ENCODE results near the gene XPO6. TPM values are rescaled to one million over a fixed set of nuclear protein-coding genes. Genes with fewer than 3 reads are reported as not detected.
A peak's percentile ranks its signal among the peaks of the same experiment; 100 is the strongest.

XPO6 gene
- total RNA-seq, 1 donor from 2014 or later: 128 TPM

DNA sequence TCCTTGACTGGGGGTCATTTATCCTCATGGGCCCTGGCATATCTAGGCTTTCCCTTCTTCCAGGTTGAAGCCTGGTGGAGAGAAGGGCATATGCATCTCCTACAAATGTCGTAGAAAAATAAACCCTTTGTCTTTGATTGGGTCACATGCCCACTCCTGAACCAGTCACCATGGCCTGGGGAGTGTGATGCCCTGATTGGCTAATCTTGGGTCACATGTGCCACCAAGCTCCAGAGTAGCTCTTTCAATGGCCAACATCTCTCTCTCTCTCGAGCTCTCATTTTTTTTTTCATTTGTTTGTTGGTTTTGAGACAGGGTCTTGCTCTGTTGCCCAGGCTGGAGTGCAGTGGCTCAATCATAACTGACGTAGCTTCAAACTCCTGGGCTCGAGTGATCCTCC lies 5.6 kb upstream of the XPO6 start:
- TF ChIP-seq, protein P1, sequence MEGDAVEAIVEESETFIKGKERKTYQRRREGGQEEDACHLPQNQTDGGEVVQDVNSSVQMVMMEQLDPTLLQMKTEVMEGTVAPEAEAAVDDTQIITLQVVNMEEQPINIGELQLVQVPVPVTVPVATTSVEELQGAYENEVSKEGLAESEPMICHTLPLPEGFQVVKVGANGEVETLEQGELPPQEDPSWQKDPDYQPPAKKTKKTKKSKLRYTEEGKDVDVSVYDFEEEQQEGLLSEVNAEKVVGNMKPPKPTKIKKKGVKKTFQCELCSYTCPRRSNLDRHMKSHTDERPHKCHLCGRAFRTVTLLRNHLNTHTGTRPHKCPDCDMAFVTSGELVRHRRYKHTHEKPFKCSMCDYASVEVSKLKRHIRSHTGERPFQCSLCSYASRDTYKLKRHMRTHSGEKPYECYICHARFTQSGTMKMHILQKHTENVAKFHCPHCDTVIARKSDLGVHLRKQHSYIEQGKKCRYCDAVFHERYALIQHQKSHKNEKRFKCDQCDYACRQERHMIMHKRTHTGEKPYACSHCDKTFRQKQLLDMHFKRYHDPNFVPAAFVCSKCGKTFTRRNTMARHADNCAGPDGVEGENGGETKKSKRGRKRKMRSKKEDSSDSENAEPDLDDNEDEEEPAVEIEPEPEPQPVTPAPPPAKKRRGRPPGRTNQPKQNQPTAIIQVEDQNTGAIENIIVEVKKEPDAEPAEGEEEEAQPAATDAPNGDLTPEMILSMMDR (IDR thresholded peaks at IDR 0.05): no peak
- Mint-ChIP-seq H3K9me3 (ENCODE audit: unreplicated experiment) (no peaks in the 10 kb centered on the region), H3K4me1 (ENCODE audit: unreplicated experiment) (peaks cover 12% of the 10 kb centered on the region), H3K4me3 (ENCODE audit: unreplicated experiment) (no peak overlapping the region), H3K27ac (ENCODE audit: unreplicated experiment) (no peak overlapping the region), H3K27me3 (ENCODE audit: unreplicated experiment) (no peaks in the 10 kb centered on the region), H3K36me3 (ENCODE audit: unreplicated experiment) (no peaks in the 10 kb centered on the region)
- DNase-seq (ENCODE audit: extremely low spot score, unreplicated experiment): no peak

DNA sequence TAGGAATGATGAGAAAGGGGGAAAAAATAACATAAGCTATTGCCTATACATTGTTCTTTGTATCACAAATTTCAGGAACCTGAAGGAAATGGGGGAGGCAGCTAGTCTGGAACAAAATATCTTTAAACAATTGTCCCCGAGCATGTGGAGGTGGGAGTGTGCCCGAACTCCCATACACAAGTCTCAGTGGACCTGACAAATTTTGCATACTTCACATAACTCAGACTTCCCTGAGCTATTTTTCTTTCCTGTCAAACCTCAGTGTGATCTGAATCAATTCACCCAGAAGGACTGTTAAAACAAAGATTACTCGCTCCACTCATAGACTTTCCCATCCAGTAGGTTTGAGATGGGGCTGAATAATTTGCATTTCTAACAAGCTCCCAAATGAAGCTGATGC lies 1.6 kb upstream of the XPO6 start:
- Mint-ChIP-seq H3K27ac (ENCODE audit: unreplicated experiment) (peak overlapping the region; percentile 94), H3K4me1 (ENCODE audit: unreplicated experiment) (peaks cover 36% of the 10 kb centered on the region), H3K4me3 (ENCODE audit: unreplicated experiment) (peak overlapping the region; percentile 18), H3K9me3 (ENCODE audit: unreplicated experiment) (no peaks in the 10 kb centered on the region), H3K27me3 (ENCODE audit: unreplicated experiment) (no peaks in the 10 kb centered on the region), H3K36me3 (ENCODE audit: unreplicated experiment) (peaks cover 5% of the 10 kb centered on the region)
- TF ChIP-seq, protein P1 (IDR thresholded peaks at IDR 0.05): no peak
- DNase-seq (ENCODE audit: extremely low spot score, unreplicated experiment): no peak

DNA sequence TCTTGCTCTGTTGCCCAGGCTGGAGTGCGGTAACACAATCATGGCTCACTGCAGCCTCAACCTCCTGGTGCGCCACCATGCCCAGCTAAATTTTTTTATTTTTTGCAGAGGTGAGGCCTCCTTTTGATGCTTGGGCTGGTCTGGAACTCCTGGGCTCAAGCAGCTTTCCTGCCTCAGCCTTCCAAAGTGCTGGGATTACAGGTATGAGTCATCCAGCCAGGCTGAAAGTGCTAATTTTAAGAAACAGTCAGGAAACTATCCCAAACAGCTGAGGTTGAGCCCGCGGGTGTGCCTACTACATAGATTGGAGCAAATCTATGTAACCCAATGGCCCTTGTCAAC lies 738 bp upstream of the XPO6 start:
- peaks cover 5% of the 10 kb centered on the region for H3K36me3 Mint-ChIP-seq (ENCODE audit: unreplicated experiment)
- no peak for DNase-seq (ENCODE audit: extremely low spot score, unreplicated experiment)
- TF ChIP-seq, protein P1 (IDR thresholded peaks at IDR 0.05): no peak
- peaks cover 38% of the 10 kb centered on the region for H3K4me1 Mint-ChIP-seq (ENCODE audit: unreplicated experiment)
- no peaks in the 10 kb centered on the region for H3K9me3 Mint-ChIP-seq (ENCODE audit: unreplicated experiment)
- H3K27ac Mint-ChIP-seq (ENCODE audit: unreplicated experiment): peak overlapping the region; percentile 94
- H3K4me3 Mint-ChIP-seq (ENCODE audit: unreplicated experiment): peak overlapping the region; percentile 89
- no peaks in the 10 kb centered on the region for H3K27me3 Mint-ChIP-seq (ENCODE audit: unreplicated experiment)

DNA sequence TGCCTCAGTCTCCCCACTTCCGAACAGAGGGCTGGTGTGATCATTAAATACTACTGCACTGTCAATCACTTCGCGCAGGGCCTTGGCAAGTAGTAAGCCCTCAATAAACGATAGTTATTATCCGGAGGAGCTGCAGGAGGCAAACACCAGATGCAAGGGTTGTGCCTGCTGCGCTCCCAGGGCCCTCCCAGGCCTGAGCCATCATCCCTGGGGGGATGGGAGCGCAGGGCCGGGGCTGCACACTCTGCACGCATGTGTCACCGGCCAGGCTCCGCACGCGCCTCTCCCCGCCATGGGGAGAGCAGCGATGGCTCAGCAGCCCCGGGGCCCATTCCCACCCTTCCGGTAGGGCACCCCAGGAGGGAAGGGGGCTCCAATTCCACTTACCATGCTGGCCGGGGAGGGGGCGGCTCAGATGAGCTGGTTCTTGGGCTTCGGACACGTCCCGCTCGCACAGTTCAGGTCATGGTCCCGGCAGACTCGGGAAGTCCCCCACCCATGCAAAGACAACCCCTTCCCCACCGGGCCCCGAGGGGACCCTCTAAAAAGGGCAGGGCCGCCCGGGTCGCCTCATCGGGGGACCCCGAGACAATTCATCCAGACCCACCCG lies 681 bp downstream of the XPO6 start:
- peak overlapping the region; percentile 83 for H3K4me3 Mint-ChIP-seq (ENCODE audit: unreplicated experiment)
- TF ChIP-seq, protein P1 (IDR thresholded peaks at IDR 0.05): no peak
- H3K27ac Mint-ChIP-seq (ENCODE audit: unreplicated experiment): peak overlapping the region; percentile 84
- no peaks in the 10 kb centered on the region for H3K9me3 Mint-ChIP-seq (ENCODE audit: unreplicated experiment)
- peaks cover 40% of the 10 kb centered on the region for H3K4me1 Mint-ChIP-seq (ENCODE audit: unreplicated experiment)
- no peaks in the 10 kb centered on the region for H3K27me3 Mint-ChIP-seq (ENCODE audit: unreplicated experiment)
- H3K36me3 Mint-ChIP-seq (ENCODE audit: unreplicated experiment): peaks cover 5% of the 10 kb centered on the region
- peak; percentile 89 for DNase-seq (ENCODE audit: extremely low spot score, unreplicated experiment)

DNA sequence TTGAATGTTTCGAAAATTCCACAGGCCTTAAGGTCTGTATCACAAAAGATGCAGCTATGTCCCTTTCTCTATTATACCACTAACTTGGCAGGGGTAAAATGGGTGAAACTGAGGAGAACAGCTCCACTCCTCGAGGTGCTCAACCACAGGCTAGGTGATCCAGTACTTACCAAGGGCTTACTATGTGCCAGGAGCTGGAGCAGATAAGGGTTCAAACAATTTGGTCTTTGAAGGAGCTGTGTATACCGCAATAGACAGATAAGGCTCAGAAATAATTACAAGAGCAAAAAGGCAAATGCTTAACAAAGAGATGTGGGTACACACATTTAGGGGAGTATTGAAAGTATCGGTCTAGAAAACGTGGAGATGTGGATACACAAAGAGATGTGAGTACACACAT lies 1.5 kb downstream of the XPO6 start:
- Mint-ChIP-seq H3K27ac (ENCODE audit: unreplicated experiment) (peak overlapping the region; percentile 84), H3K27me3 (ENCODE audit: unreplicated experiment) (no peaks in the 10 kb centered on the region), H3K36me3 (ENCODE audit: unreplicated experiment) (peaks cover 5% of the 10 kb centered on the region), H3K9me3 (ENCODE audit: unreplicated experiment) (no peaks in the 10 kb centered on the region), H3K4me3 (ENCODE audit: unreplicated experiment) (peak overlapping the region; percentile 83), H3K4me1 (ENCODE audit: unreplicated experiment) (peaks cover 40% of the 10 kb centered on the region)
- no peak for DNase-seq (ENCODE audit: extremely low spot score, unreplicated experiment)
- TF ChIP-seq, protein P1 (IDR thresholded peaks at IDR 0.05): no peak
